GM12878 (cell line): ENCODE data around the gene CNNM4. TPM values are rescaled to one million over a fixed set of nuclear protein-coding genes. Genes with fewer than 3 reads are reported as not detected.

Experiments
- ATAC-seq: fragments of 200-7000 bp; cut with Tn5 transposase; 3 replicates; pipeline ENCODE4 v1.9.1; 2020; ENCODE audit warnings: mild to moderate bottlenecking, moderate library complexity
- BruUV-seq: library from RNA; stranded (reverse); fragments of 400-500 nt; replicated peaks from 2 replicates; lab custom pipeline; 2021; lab: Mats Ljungman, UMichigan
- CTCF ChIA-PET: fragments of 300-600 bp; sonication (Branson Sonifier 250); formaldehyde crosslinking; extraction: SDS; loops from one replicate; lab custom pipeline; 2021; ENCODE audit warnings: inconsistent platforms; lab: Yijun Ruan, JAX
- POLR2A ChIA-PET: fragments of 350-600 bp; formaldehyde crosslinking; extraction: SDS; loops from one replicate; lab custom pipeline; 2021; ENCODE audit warnings: inconsistent platforms; lab: Charles Lee
- RAD21 ChIA-PET: fragments of 300-600 bp; sonication (Branson Sonifier 250); formaldehyde crosslinking; loops from one replicate; lab custom pipeline; 2023; ENCODE audit warnings: antibody characterized with exemption; ENCODE audit not compliant: unreplicated experiment; lab: Charles Lee
- SMC1A ChIA-PET: fragments of 300-600 bp; sonication (Branson Sonifier 250); formaldehyde crosslinking; loops from one replicate; lab custom pipeline; 2023; ENCODE audit not compliant: unreplicated experiment, uncharacterized antibody; lab: Charles Lee
- DNase-seq: peaks from one replicate; pipeline ENCODE4 v3.0.0-alpha.2; 2011; ENCODE audit warnings: low read depth, low spot score
- FAIRE-seq: peaks from 3 replicates; lab custom pipeline; 2011; peaks lifted over from hg19 to GRCh38; lab: Jason Lieb, UNC
- H2AFZ ChIP-seq: 2 replicates; pipeline ENCODE4 v1.6.0; 2011; ENCODE audit warnings: low read depth, low read length, control low read depth; ENCODE audit not compliant: control insufficient read depth
- H3K27ac ChIP-seq: 2 replicates; pipeline ENCODE4 v1.5.1; 2011; ENCODE audit warnings: control low read depth; ENCODE audit not compliant: control insufficient read depth, insufficient read depth
- H3K27me3 ChIP-seq, 2 experiments: replicated peaks in 1 of 2; 2 replicates each; pipeline versions ENCODE4 v1.6.0 to v1.6.1; 2011; ENCODE audit warnings: low read length in 1 of 2; ENCODE audit not compliant: control insufficient read depth in 2 of 2, insufficient read depth in 2 of 2
- H3K36me3 ChIP-seq, 2 experiments: 2 replicates each; pipeline ENCODE4 v1.5.1; 2011; ENCODE audit warnings: low read length in 1 of 2; ENCODE audit not compliant: control insufficient read depth in 2 of 2, insufficient read depth in 2 of 2
- H3K4me1 ChIP-seq: 2 replicates; pipeline ENCODE4 v1.6.1; 2011; ENCODE audit warnings: mild to moderate bottlenecking, low read length, moderate library complexity, mixed read lengths; ENCODE audit not compliant: control insufficient read depth, insufficient read depth
- H3K4me2 ChIP-seq: 2 replicates; pipeline ENCODE4 v1.6.0; 2011; ENCODE audit warnings: control low read depth; ENCODE audit not compliant: control insufficient read depth, insufficient read depth
- H3K4me3 ChIP-seq: fragments of 200-600 bp; sonication (generic); 2 replicates; pipeline ENCODE4 v1.5.1; 2016
- H3K79me2 ChIP-seq: 2 replicates; pipeline ENCODE4 v1.6.0; 2011; ENCODE audit warnings: low read length; ENCODE audit not compliant: control insufficient read depth, insufficient read depth
- H3K9ac ChIP-seq: 2 replicates; pipeline ENCODE4 v1.8.0; 2011; ENCODE audit warnings: low read length, control low read depth, mixed read lengths; ENCODE audit not compliant: control insufficient read depth, insufficient read depth
- H3K9me3 ChIP-seq: replicated peaks from 3 replicates; pipeline ENCODE4 v1.5.1; 2011; ENCODE audit warnings: mild to moderate bottlenecking, low read length; ENCODE audit not compliant: control insufficient read depth, insufficient read depth
- H4K20me1 ChIP-seq: 2 replicates; pipeline ENCODE4 v1.6.0; 2011; ENCODE audit not compliant: control insufficient read depth, insufficient read depth
- BACH1 ChIP-seq: fragments of 450-650 bp; IDR thresholded peaks from 2 replicates; pipeline ENCODE4 v1.6.1; 2017; ENCODE audit warnings: mild to moderate bottlenecking, borderline replicate concordance
- CEBPZ ChIP-seq: fragments of 150-350 bp; IDR thresholded peaks from 2 replicates; pipeline ENCODE4 v1.6.1; 2016; ENCODE audit warnings: low read depth, low read length
- HDGF ChIP-seq: fragments of 450-650 bp; IDR thresholded peaks from 2 replicates; pipeline ENCODE4 v1.6.1; 2016; ENCODE audit warnings: antibody characterized with exemption
- JUNB ChIP-seq: IDR thresholded peaks from 2 replicates; pipeline ENCODE4 v1.6.1; 2016; ENCODE audit warnings: antibody characterized with exemption, mild to moderate bottlenecking
- NFXL1 ChIP-seq: fragments of 450-650 bp; IDR thresholded peaks from 2 replicates; pipeline ENCODE4 v1.6.1; 2017; ENCODE audit warnings: antibody characterized with exemption, mild to moderate bottlenecking, borderline replicate concordance
- PML ChIP-seq: IDR thresholded peaks from 2 replicates; pipeline ENCODE4 v1.6.1; 2012; ENCODE audit warnings: low read length, inconsistent platforms
- POLR2A ChIP-seq: IDR thresholded peaks from 2 replicates; pipeline ENCODE4 v1.6.1; 2011; ENCODE audit warnings: low read depth, mild to moderate bottlenecking, low read length
- SIN3A ChIP-seq: IDR thresholded peaks from 2 replicates; pipeline ENCODE4 v1.6.1; 2012; ENCODE audit warnings: low read depth, low read length, improper control_type of control experiment
- SMAD5 ChIP-seq: IDR thresholded peaks from 2 replicates; pipeline ENCODE4 v1.6.1; 2016; ENCODE audit warnings: antibody characterized with exemption, low read depth
- STAT3 ChIP-seq: IDR thresholded peaks from 2 replicates; pipeline ENCODE4 v1.6.1; 2011; ENCODE audit warnings: low read depth, low read length, improper control_type of control experiment
- ZNF274 ChIP-seq: IDR thresholded peaks from one replicate; pipeline ENCODE4 v1.8.0; 2011; ENCODE audit not compliant: insufficient read length, insufficient read depth
- ZNF592 ChIP-seq: fragments of 450-650 bp; IDR thresholded peaks from 2 replicates; pipeline ENCODE4 v1.6.1; 2017; ENCODE audit warnings: mild to moderate bottlenecking, moderate library complexity
- ZSCAN29 ChIP-seq: fragments of 450-650 bp; IDR thresholded peaks from 2 replicates; pipeline ENCODE4 v1.6.1; 2017; ENCODE audit warnings: mild to moderate bottlenecking, moderate library complexity
- WGBS: methylation state at CpG from one replicate; pipeline ENCODE4 v1.1.6; 2016; ENCODE audit warnings: low lambda C conversion rate; ENCODE audit not compliant: insufficient replicate concordance, insufficient coverage; ENCODE audit errors: missing lambda C conversion rate; 5-methylcytosine and 5-hydroxymethylcytosine counted together
- in situ Hi-C: fragments of 300-500 bp; cut with MboI; formaldehyde crosslinking; loops from 9 replicates; pipeline ENCODE4 v1.14.3; 2018; ENCODE audit warnings: mixed read lengths
- intact Hi-C: fragments of 100-400 bp; cut with micrococcal nuclease; formaldehyde crosslinking; loops from one replicate; pipeline ENCODE4 v1.14.2; 2022; ENCODE audit not compliant: unreplicated experiment
- polyA plus RNA-seq, 11 experiments: library from polyadenylated mRNA; depleted of rRNA in 4 of 11; unstranded in 6 of 11; stranded (reverse) in 5 of 11; fragments of >200 nt; fragmentation: Nextera tagmentation in 4 of 11; fragmentation: Illumina TruSeq in 1 of 11; extraction: Ambion mirVana in 4 of 11; extraction: Trizol in 1 of 11; gene quantifications; 1 replicate in 1 of 11; 2 replicates in 10 of 11; pipeline versions ENCODE4 v1.2.1 to v1.2.3, GENCODE V29; 2011 to 2016; ENCODE audit warnings: inconsistent platforms in 2 of 11, missing spikeins in 2 of 11, low read depth in 1 of 11
- total RNA-seq, 4 experiments: library from RNA; depleted of rRNA in 3 of 4; stranded (reverse); fragments of >200 nt in 3 of 4; fragmentation: Illumina TruSeq in 1 of 4; extraction: Trizol in 1 of 4; gene quantifications; 2 replicates each; pipeline versions ENCODE4 v1.2.1 to v1.2.3, GENCODE V29; 2013 to 2021
- TF ChIP-seq, protein P1 (sequence below): IDR thresholded peaks from 2 replicates; pipeline ENCODE4 v1.6.1; 2012; ENCODE audit warnings: low read depth, low read length, improper control_type of control experiment
- TF ChIP-seq, protein P2 (sequence below): IDR thresholded peaks from 2 replicates; pipeline ENCODE4 v1.6.1; 2012; ENCODE audit warnings: mild to moderate bottlenecking, low read depth, low read length

CNNM4 gene
- total and polyA plus RNA-seq, 10 of the 15 experiments (the other 5 are each of a cell fraction or from before 2014, with no cell fraction given): 2.4 to 13.8 (median 8.1) TPM

GRCh38 chr2:96844405-96844808, 83.7 kb downstream of the CNNM4 start:
- no TSS peak for BruUV-seq
- in situ Hi-C loops: no loop called here
- H3K79me2 ChIP-seq: no peaks in the 10 kb centered on the region
- 95% methylated on average over 17 of the region's 17 CpGs for WGBS
- POLR2A ChIA-PET: interaction anchor here (0.6 kb wide), 2 partner anchors 97 to 155 kb away, joined by 3 to 8 read pairs; no protein-coding TSS in a partner anchor
- no peak for FAIRE-seq
- no peak for ATAC-seq
- no peak overlapping the region for H3K9ac ChIP-seq
- DNase-seq: no peak
- H3K36me3 ChIP-seq: peaks cover 0 to 3% of the 10 kb centered on the region in 2 experiments; a peak in 3 of 4 replicates
- intact Hi-C loops: no loop called here
- SMC1A ChIA-PET: interaction anchor here (1.4 kb wide), 1 partner anchor 14 kb away, joined by 4 read pairs; the partner anchor contains the start of gene ANKRD39
- no peak overlapping the region for H3K4me2 ChIP-seq
- no peak overlapping the region for H3K27ac ChIP-seq
- RAD21 ChIA-PET: interaction anchor here (0.6 to 0.7 kb wide), 2 partner anchors 117 to 290 kb away, joined by 3 to 5 read pairs; no protein-coding TSS in a partner anchor
- H3K9me3 ChIP-seq: no peaks in the 10 kb centered on the region
- H3K4me3 ChIP-seq: no peak overlapping the region
- no peaks in the 10 kb centered on the region for H4K20me1 ChIP-seq
- no peaks in the 10 kb centered on the region for H3K27me3 ChIP-seq
- H2AFZ ChIP-seq: no peak overlapping the region
- H3K4me1 ChIP-seq: peaks cover 7% of the 10 kb centered on the region
- CTCF ChIA-PET: interaction anchor here (1.4 kb wide), 1 partner anchor 13 kb away, joined by 3 read pairs; the partner anchor contains the start of gene ANKRD39
- TF ChIP-seq JUNB: no peak
- no peak for TF ChIP-seq ZNF274
- TF ChIP-seq POLR2A: no peak
- TF ChIP-seq HDGF: no peak
- TF ChIP-seq PML: no peak
- no peak for TF ChIP-seq NFXL1
- no peak for TF ChIP-seq BACH1
- no peak for TF ChIP-seq ZSCAN29
- no peak for TF ChIP-seq SIN3A
- no peak for TF ChIP-seq ZNF592
- no peak for TF ChIP-seq CEBPZ
- TF ChIP-seq, protein P1, sequence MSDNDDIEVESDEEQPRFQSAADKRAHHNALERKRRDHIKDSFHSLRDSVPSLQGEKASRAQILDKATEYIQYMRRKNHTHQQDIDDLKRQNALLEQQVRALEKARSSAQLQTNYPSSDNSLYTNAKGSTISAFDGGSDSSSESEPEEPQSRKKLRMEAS: no peak
- TF ChIP-seq STAT3: no peak
- TF ChIP-seq, protein P2, sequence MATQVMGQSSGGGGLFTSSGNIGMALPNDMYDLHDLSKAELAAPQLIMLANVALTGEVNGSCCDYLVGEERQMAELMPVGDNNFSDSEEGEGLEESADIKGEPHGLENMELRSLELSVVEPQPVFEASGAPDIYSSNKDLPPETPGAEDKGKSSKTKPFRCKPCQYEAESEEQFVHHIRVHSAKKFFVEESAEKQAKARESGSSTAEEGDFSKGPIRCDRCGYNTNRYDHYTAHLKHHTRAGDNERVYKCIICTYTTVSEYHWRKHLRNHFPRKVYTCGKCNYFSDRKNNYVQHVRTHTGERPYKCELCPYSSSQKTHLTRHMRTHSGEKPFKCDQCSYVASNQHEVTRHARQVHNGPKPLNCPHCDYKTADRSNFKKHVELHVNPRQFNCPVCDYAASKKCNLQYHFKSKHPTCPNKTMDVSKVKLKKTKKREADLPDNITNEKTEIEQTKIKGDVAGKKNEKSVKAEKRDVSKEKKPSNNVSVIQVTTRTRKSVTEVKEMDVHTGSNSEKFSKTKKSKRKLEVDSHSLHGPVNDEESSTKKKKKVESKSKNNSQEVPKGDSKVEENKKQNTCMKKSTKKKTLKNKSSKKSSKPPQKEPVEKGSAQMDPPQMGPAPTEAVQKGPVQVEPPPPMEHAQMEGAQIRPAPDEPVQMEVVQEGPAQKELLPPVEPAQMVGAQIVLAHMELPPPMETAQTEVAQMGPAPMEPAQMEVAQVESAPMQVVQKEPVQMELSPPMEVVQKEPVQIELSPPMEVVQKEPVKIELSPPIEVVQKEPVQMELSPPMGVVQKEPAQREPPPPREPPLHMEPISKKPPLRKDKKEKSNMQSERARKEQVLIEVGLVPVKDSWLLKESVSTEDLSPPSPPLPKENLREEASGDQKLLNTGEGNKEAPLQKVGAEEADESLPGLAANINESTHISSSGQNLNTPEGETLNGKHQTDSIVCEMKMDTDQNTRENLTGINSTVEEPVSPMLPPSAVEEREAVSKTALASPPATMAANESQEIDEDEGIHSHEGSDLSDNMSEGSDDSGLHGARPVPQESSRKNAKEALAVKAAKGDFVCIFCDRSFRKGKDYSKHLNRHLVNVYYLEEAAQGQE: no peak
- no peak for TF ChIP-seq SMAD5
